Non-pigmented ciliary epithelial cell (primary cell): ENCODE measurements around the gene MIF.
"Not testable (repeated sequence)": the region's sequence is repeated elsewhere in the genome, so short reads cannot be mapped to it uniquely, and the experiment has no call there.

ENCODE experiments used
- DNase-seq: peaks from one replicate; pipeline ENCODE4 v3.0.0-alpha.2; 2010; ENCODE audit warnings: low read depth

The MIF gene

GRCh38 chr22:23877566-23877965 is 16.6 kb upstream of the MIF start:
- DNase-seq, result no peak

- no peak for DNase-seq
Observed at GRCh38 chr22:23878219-23878618, 16.0 kb upstream of the MIF start.

- DNase-seq, result no peak
Observed at GRCh38 chr22:23882370-23882769, 11.8 kb upstream of the MIF start.

- DNase-seq, result no peak
Observed at GRCh38 chr22:23883658-23884057, 10.5 kb upstream of the MIF start.

GRCh38 chr22:23884140-23884539 is 10.0 kb upstream of the MIF start:
- no peak for DNase-seq

- DNase-seq, result no peak
Observed at GRCh38 chr22:23888615-23889401, 5.4 kb upstream of the MIF start.

GRCh38 chr22:23889620-23890019 is 4.6 kb upstream of the MIF start:
- DNase-seq, result no peak

GRCh38 chr22:23891726-23892125 is 2.5 kb upstream of the MIF start:
- no peak for DNase-seq

GRCh38 chr22:23892130-23892529 is 2.1 kb upstream of the MIF start:
- DNase-seq, result no peak

GRCh38 chr22:23892706-23893105 is 1.5 kb upstream of the MIF start:
- no peak for DNase-seq

- DNase-seq, result no peak
Observed at GRCh38 chr22:23893121-23893944, 850 bp upstream of the MIF start.

- no peak for DNase-seq
Observed at GRCh38 chr22:23894710-23895598, 771 bp downstream of the MIF start.

GRCh38 chr22:23895599-23896144 is 1.5 kb downstream of the MIF start:
- DNase-seq, result no peak

- DNase-seq, result no peak
Observed at GRCh38 chr22:23896166-23896522, 2.0 kb downstream of the MIF start.

GRCh38 chr22:23896523-23897186 is 2.5 kb downstream of the MIF start:
- no peak for DNase-seq

GRCh38 chr22:23897320-23897719 is 3.1 kb downstream of the MIF start:
- DNase-seq, result no peak

GRCh38 chr22:23898006-23898974 is 4.1 kb downstream of the MIF start:
- DNase-seq, result no peak

GRCh38 chr22:23899042-23899745 is 5.0 kb downstream of the MIF start:
- no peak for DNase-seq

GRCh38 chr22:23900227-23900626 is 6.0 kb downstream of the MIF start:
- not testable (repeated sequence) for DNase-seq

GRCh38 chr22:23901600-23901999 is 7.4 kb downstream of the MIF start:
- no peak for DNase-seq
